NK-92 treated with Interleukin-12 subunit alpha and Interleukin-12 subunit beta, amount 100 ng/mL, for 24 hours (cell line): ENCODE measurements around the gene PLSCR5.

ENCODE experiments used
- DNase-seq: peaks from one replicate; lab custom pipeline; 2025; lab: John Stamatoyannopoulos, UW

PLSCR5 gene

DNA sequence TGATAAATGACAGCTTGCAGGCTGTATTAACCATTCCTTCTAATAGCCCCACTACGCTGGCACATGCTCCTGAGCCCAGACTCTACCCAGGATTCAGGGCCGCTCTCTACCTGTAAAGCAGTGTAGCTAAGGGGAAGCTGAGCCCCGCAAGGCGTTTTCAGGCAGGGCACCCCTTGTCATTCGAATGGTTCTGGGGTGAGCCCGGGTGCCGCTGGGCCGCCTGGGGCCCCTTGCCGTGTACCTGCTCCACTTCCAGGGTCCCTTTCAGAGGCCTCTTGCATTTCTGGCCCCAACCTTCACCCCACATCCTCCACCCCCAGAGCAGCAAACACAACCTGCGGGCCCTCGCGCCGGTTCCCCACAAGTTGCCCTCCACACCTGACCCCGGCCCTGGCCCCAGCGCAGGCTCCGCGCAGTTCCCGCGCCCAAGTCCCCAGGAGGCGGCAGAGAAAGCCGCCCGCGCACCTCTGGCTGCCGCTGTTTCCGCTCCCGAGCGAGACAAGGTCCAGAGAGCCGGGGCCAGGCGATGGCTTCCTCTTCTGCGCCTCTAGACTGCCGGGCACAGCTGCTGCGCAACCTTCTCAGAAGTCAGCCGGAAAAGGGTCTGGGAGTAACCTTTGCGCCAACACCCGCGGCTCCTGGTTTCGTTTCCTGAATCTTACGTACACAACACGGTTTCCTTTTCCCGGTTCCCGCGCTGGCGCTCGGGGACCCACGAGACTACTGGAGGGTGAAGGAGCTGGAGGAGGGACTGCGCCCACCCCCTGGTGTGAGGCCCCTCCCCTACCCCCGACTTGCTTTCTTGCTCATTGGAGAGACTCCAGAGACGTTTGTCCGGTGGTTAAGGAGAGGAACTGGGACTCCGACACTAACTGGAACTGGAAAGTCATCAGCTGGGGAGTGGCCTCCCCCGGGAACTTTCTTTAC lies 60.9 kb downstream of the PLSCR5 start, which contains the start of gene PLSCR1:
PLSCR1 (minus strand) TSS at position 606 of the 927 bp plus-strand sequence. CDS start 8,055 bp downstream, outside the sequence.
- DNase-seq = peak; percentile 79

DNA sequence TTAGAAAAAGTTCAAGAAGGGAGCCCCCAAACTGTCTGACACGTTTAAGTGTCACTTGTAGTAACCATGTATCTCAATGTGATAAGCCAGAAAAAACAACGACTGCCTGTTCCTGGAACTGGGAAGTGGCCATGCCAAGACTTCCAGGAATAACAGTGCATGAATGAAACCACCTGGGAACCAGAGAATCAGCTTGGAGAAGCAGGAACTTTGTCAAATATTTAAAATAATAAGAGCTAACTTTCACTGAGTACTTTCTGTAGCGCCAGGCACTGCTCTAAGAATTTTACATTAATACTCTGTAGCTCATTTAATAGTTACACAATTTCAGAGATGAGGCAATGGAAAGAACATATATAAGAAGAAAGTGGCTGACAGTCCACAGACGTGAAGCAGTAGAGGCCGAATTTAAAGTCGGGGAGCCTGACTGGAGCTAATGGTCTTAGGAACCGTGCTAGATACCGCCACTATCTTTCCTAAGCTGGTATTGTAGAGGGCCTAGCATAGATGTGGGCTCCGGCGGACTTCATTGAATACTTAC lies 61.6 kb downstream of the PLSCR5 start:
- no peak for DNase-seq

DNA sequence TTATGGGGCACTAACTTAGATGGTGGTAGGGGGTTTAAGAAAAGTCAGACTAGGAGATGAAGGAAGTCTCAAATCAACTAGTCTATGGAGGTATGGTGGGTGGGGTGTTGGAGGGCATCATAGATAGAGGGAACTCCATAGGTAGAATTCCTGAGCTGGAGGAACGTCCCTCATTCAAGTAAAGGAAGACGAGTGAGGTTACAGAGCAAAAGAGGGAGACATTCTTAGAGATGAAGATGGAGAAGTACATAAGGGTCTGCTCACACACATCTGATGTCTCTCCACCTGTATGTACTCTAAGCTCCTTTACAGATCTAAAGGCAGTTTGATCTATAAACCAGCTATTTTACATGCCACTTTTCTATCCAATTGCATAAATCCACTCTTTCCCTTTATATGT lies 62.2 kb downstream of the PLSCR5 start:
- no peak for DNase-seq

DNA sequence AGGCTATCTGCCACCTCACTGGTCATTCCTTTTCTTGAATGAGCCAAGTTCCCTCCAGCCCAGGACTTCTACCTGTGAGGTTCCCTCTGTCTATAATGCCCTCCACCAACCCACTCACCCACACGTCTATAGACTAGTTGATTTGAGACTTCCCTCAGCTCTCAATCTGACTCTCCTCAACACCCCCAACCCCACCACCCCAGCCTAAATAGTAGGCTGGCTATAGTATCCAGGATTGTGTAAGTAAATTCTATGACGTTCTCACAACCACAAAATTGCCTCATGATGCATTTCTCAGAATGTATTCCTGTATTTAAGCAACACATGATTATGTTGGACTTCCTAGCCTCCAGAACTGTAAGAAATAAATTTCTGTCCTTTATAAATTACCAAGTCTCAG lies 63.0 kb downstream of the PLSCR5 start:
- DNase-seq = no peak

DNA sequence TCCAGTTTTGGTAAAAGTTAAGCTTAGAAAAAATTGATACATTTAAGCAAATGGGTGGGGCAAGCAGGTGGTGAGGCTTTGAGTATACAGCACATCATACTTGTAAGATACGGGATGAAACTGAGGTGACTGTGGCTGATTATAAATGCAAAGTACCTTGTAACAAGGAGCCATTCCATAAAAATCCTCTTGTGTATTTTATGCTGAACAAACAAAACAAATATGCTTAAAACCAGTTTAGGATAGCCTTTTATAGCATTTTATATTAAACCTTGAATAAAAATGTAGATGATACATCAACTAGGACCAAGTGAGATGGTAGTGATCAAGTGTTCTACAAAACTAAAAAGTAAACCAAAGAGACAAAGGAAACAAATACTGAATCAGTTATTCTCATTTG lies 64.2 kb downstream of the PLSCR5 start:
- DNase-seq = no peak

DNA sequence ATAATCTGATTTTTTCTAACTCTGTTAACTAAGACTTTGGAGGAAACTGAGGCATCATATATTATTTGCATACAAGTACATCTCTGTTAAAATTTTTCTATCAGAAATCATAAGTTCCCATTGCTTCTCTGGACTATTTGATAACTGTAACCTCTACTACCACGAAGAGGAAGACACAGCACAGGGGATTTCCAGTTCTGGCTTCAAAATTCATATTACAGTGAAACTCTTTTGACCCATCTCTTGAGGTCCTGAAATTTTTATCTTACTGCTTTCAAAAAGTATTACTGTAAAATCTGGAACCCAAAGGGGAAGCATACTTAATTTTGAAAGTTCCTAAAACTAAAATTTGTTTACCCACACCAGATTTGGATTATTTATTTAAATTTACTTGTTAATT lies 64.9 kb downstream of the PLSCR5 start:
- no peak for DNase-seq

DNA sequence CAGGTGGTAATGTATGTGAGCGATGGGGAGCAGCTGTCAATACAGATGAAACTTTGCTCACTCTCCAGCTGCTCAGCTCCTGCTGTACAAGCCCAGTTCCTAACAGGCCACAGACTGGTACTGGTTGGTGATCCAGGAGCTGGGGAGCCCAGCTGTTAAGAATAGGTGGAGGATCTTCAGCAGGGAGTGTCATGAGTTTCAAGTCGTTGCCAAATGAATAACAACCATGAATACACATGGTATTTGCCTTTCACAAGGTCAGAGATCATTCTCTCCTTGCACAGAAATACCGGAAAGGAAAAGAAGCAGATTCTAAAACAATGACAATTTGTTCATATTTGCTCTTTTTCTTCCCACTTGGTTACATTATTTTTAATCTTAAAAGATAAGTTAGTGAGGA lies 65.8 kb downstream of the PLSCR5 start:
- no peak for DNase-seq

DNA sequence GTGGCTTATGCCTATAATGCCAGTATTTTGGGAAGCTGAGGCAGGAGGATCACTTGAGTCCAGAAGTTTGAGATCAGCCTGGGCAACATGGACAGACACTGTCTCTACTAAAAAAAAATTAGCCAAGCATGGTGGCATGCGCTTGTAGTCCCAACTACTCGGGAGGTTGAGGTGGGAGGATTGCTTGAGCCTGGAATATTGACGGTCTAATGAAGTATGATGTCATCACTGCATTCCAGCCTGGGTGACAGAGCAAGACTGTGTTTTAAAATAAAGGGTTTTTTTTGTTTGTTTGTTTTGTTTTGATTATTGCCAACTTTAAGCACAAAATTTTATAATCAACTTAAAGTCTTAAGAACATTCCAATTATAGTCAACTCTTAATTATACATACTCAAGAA lies 67.5 kb downstream of the PLSCR5 start:
- no peak for DNase-seq

DNA sequence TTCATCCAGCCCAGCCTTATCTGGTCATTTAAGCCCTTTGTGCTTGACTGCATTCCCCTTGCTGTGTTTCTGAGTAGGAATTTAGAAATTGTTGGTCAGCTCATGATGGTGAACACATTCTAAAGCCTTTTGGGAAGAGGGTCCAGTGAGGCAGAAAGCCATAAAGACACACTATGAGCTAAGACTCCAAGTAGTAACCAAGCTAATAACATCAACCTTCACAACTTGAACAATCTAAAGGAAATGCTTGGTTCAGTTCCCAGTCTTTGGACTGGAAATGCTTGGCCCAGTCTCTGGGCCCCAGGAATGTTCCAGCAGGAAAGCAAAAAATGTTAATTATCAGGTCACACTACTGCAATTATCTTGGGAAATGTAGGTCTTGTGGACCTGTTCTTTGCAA lies 68.5 kb downstream of the PLSCR5 start:
- no peak for DNase-seq
